ENCODE measurements around the gene HIRIP3. TPM values are rescaled to one million over a fixed set of nuclear protein-coding genes. Genes with fewer than 3 reads are reported as not detected.
"Not testable (repeated sequence)": the region's sequence is repeated elsewhere in the genome, so short reads cannot be mapped to it uniquely, and the experiment has no call there.

The HIRIP3 gene, protein sequence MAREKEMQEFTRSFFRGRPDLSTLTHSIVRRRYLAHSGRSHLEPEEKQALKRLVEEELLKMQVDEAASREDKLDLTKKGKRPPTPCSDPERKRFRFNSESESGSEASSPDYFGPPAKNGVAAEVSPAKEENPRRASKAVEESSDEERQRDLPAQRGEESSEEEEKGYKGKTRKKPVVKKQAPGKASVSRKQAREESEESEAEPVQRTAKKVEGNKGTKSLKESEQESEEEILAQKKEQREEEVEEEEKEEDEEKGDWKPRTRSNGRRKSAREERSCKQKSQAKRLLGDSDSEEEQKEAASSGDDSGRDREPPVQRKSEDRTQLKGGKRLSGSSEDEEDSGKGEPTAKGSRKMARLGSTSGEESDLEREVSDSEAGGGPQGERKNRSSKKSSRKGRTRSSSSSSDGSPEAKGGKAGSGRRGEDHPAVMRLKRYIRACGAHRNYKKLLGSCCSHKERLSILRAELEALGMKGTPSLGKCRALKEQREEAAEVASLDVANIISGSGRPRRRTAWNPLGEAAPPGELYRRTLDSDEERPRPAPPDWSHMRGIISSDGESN
- total RNA-seq (2014; rRNA removed; shearing (Covaris generic)), result 15.0 and 16.7 TPM in 2 replicates

DNA sequence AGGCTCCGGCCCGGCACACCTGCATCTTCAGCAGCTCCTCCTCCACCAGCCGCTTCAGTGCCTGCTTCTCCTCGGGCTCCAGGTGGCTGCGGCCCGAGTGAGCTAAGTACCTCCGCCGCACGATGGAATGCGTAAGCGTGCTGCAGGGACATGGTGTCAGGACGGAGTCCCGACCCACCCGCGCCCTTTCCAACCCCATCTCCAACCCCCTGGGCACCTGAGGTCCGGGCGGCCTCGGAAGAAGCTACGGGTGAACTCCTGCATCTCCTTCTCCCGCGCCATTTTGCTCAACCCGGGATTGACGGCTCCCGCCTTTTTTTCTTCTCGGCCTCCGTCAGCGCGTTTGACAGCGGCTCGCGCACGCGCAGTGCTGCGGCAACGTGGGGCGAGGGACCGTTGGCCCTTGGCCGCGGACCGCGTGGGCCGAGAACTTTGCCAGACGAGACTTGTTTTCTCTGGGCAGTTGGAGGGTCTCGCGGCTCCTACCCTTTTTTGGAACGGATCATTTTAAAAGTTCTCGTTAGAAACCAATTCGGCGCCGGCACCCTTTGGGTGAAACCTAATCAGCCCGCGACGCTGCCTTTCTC lies at the start of gene HIRIP3:
Gene HIRIP3, minus strand, starts transcription at position 294 of the 587 bp plus-strand sequence. Its CDS starts 12 bp downstream, at position 282.
- in situ Hi-C loops (cut with HindIII; ENCODE audit: low sequenced_read_pairs), result no loop called here
- DNase-seq (ENCODE audit: low spot score), result peak; percentile 84

DNA sequence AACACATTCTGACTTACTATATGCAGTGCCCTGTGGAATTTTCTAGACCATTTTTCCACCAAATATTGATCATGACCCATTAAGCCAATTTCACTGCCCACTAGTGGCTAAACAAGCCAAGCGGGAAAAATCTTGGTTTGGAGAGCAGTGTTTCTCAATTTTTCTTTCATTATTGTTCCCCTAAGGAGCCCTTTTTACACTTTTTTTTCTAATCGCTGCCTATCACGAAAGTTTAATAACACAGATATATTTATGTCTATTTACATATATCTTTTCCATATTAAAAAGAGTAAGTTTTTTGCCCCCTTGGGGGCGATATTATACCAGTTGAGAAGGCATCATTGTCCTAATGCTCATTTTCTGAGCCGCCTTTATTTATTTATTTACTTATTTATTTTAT lies 46.4 kb upstream of the HIRIP3 start:
- peak; percentile 30 for DNase-seq (ENCODE audit: low spot score)
- in situ Hi-C loops (cut with HindIII; ENCODE audit: low sequenced_read_pairs), result no loop called here

DNA sequence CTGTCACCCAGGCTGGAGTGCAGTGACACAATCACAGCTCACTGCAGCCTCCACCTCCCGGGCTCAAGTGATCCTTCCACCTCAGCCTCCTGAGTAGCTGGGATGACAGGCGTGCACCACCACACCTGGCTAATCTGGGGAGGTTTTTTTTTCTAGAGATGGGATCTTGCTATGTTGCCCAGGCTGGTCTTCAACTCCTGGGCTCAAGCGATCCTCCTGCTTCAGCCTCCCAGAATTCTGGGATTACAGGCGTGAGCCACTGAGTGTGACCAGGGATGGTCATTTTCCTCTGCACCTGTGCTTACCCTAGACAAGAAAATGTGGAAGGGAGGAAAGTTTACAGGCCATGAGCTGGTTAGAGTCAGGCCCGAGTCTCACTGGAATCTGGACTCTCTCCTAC lies 45.3 kb upstream of the HIRIP3 start:
- in situ Hi-C loops (cut with HindIII; ENCODE audit: low sequenced_read_pairs); DNase-seq (ENCODE audit: low spot score): not testable (repeated sequence)

DNA sequence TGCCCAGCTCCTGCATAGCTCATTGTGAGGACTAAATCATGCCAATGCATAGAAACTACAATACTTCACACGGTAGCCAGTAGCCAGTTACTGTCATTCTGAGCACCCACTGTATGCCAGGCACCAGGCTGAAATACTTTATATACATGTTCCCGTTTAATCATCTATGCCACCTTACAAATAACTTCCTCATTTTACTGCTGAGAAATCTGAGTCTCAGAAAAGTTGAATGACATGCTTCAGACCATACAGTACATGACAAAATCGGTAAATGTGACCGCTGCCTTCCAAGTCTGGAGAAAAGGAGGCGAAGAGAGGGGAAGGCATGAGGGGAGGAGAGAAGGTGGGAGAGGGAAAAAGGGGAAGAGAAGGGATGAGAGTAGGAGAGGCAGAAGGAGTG lies 44.8 kb upstream of the HIRIP3 start:
- in situ Hi-C loops (cut with HindIII; ENCODE audit: low sequenced_read_pairs), result no loop called here

DNA sequence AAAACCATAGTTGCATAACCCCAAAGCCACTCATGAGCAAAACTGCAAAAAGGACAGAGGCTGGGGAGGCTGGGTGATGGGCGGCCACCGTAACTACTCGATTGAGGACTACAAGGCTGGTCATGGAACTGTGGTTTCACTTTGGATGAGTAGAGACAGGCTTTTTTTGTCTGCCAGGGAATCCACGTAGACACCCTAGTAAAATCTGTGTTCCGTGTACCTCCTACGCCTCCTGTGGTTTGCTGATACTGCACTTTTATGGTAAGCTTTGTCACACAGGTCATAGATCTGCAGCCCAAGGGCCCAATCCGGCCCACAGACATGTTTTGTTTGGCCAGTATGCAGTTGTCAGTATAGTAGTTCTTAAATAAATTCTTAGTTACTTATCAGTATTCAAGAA lies 37.9 kb upstream of the HIRIP3 start:
- no peak for DNase-seq (ENCODE audit: low spot score)
- in situ Hi-C loops (cut with HindIII; ENCODE audit: low sequenced_read_pairs), result no loop called here

More for the DNA sequence above, 44.8 kb upstream of the HIRIP3 start:
- no peak for DNase-seq (ENCODE audit: low spot score)

DNA sequence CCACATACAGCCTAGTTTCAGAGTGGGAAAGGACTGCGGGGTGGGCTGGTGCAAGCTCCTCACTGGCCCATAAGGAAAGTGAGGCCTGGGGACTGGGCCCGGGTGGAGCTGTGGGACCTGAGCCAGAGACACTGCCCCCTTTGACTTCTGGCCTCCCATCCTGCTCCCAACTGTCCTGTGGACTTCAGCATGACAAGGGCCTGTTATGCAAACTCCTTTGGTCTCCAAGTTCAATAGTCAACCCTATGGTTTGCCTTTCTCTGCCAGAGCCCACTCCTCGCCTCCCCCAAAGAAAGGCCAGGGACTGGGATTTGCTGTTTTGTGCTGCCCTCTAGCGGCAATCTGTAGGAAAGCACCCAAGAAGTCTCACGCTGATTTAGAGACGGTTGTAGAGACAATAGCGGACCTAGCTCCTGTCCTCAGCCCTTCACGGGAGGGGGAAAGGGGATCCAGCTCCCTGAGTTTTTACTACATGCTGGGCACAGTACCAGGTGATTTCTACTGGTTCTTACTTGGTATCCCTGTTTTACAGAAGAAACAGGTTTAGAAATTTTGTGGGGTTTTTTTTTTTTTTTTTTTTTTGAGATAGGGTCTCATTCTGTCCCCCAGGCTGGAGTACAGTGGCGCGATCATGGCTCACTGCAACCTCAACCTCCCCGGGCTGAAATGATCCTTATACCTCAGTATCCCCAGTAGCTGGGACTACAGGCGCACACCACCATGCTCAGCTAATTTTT lies 36.8 kb upstream of the HIRIP3 start:
- DNase-seq (ENCODE audit: low spot score), result peak; percentile 91
- in situ Hi-C loops (cut with HindIII; ENCODE audit: low sequenced_read_pairs), result no loop called here

DNA sequence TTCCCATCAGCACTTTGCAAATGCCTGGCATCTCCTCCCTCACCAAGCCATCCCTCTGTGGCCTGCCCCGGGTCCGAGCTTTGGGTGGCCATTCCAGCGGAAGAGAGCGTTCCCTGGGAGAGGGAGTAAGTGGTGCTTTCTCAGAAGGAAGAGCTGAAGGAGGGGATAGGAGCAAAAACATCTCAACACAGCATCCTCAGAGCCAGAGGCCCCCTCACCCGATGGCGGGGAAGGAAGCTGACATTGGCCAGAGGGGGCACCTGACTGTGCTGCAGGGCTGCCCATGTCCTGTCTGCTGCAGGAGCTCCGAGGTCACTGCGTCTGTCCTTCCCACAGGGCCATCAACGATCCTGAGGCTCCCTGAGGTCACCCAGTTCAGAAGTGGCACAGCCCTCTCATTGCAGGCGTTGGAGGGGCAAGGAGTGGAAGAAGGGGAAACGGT lies 36.1 kb upstream of the HIRIP3 start:
- peak; percentile 30 for DNase-seq (ENCODE audit: low spot score)
- in situ Hi-C loops (cut with HindIII; ENCODE audit: low sequenced_read_pairs), result no loop called here

DNA sequence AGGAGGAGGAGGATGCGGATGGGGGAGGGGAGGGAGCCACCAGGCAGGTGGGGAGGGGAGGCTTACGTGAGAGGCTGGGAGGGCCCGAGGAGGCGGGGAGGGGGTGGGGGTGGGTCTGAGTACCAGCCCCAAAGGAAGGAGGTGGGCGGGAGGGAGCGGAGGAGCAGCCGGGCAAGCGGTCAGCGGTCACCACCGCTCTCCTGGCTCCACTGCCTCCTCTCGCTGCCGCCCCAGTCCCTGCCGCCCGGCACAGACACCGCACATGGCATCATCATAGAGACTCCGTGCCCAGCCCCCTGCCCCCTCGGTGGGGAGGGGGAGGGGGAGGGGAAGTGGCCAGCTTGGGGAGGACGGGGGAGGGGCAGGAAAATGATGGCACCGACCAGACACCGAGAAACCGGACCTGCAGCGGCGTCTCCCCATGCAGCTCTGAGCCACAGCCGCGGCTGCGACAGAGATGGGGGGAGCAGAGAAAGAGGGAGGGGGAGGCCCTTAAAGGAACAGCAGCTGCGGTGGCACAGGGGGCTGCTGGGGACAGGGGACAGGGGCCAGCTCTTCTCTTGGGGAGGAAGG lies 35.5 kb upstream of the HIRIP3 start, which contains the start of gene TLCD3B:
Gene TLCD3B, minus strand, starts transcription at position 431 of the 573 bp plus-strand sequence. CDS start 744 bp downstream, outside the sequence.
- peak; percentile 80 for DNase-seq (ENCODE audit: low spot score)
- in situ Hi-C loops (cut with HindIII; ENCODE audit: low sequenced_read_pairs), result no loop called here

DNA sequence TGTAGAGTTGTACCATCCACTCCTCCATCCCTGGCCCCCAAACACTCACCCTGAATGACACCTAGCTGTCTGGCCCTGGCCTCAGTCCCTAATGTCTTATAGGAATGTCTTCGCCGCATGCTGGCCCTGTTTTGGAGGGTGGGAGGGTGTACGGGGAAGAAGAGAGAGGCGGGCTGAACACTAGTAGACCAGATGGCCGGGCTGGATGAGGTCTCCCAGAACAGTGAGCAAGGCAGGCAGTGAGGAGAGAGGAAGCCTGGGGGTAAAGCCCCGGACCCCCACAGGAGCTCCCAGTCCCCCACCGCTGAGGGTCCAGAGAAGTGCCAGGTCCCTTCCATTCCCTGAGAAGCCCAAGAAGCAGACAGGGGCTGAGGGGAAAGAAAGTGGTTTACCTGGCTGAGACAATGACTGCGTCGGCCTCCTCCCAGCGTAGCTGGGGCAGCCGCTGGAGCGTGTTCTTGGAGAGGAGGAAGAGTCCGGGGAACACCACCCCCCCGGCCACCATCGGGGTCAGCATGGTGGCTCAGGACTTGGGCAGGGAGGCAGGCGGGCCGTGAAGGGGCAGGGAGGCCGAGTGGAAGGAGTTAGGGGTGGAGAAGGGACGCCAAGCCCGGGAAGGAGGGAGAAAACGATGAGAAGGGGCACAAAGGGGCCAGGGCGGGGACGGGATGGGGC lies 34.7 kb upstream of the HIRIP3 start:
- in situ Hi-C loops (cut with HindIII; ENCODE audit: low sequenced_read_pairs), result no loop called here
- DNase-seq (ENCODE audit: low spot score), result peak; percentile 63

DNA sequence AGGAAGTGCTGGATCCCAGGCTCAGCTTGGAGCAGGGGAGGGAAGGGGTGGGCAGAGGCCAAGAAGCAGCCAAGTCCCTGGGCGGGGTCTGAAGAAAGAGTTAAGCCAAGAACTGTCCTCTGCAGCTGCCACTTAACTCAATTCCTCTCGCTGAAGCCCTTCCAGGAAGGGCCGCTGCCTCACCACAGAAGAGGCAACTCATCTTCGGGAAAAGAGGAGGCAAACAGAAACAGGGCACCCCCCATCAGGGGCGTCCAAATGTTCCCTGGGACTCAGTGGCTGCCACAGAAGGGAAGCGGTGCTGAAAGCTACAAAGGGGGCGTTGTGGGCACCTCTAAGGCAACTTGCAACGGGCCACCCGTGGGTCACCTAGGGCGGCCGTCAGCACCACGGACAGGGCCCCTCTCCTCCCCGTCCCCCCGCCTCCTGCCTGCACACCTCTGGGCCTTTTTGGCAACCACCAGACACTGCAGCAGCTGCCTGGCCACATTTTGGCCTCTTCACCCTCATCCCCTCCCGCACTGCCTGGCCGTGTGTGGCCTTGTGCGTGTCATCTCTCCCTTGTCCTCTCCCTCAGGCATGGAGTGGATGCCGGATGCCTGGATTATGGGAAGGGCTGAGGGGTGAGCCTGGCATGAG lies 33.1 kb upstream of the HIRIP3 start:
- DNase-seq (ENCODE audit: low spot score), result peak; percentile 17
- in situ Hi-C loops (cut with HindIII; ENCODE audit: low sequenced_read_pairs), result no loop called here

DNA sequence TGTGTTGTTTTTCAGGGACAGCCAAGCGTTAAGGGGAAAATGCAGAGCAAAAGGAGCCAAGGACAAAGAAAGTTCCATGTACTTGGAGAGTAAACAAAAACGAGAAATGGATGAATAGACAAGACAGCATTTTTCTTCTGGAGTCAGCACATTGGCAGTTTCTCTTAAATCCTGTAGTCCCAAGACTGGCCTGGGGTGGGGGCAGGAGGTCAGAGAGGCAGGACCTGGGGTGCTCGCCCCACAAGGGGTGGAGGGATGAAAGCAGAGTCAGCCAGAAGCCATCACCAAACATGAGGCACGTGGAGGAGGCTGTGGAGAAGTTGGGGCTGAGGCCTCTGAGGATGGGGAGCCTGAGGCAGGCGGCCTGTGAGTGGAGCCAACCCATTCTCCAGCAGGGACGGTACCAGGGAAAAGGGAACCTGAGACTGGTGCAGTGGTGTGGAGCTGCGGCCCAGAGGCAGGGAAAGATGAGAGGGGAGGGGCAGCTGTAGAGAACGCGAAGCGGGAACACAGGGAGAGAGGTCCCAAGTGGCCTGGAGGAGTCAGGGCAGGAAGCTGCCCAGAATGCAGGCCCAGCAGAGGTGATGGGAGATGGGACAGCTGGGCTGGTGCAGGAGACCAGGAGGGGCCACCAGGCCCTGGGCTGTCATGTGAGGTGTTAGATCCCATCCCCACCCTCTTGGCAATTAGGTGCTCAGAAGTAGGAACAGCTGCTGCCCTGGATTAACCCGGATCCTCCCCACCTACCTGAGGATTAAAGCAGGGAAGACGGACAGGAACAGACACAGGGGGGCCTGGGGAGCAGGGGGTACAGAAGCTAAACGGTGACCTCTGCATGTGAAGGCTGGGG lies 32.4 kb upstream of the HIRIP3 start:
- in situ Hi-C loops (cut with HindIII; ENCODE audit: low sequenced_read_pairs), result no loop called here

DNA sequence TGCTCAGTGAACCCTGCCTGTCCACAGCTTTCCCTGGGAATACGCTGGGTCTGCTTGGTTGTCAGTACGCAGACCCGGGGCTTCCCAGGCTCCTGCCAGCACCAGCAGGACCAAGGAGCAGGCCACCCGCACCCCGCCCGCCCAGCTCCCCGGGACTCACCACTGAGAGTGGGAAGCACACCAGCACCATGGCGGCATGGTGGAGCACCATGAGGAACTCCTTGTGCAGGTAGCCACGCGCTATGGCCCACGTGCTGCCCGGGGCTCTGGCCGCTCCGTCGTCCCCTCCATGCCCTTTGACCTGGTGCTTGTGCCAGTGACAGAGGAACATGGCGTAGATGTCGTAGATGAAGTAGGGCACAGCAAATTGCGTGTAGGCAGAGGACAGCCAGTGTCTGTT lies 31.0 kb upstream of the HIRIP3 start:
- in situ Hi-C loops (cut with HindIII; ENCODE audit: low sequenced_read_pairs), result no loop called here
- no peak for DNase-seq (ENCODE audit: low spot score)

More for the DNA sequence above, 32.4 kb upstream of the HIRIP3 start:
- no peak for DNase-seq (ENCODE audit: low spot score)

DNA sequence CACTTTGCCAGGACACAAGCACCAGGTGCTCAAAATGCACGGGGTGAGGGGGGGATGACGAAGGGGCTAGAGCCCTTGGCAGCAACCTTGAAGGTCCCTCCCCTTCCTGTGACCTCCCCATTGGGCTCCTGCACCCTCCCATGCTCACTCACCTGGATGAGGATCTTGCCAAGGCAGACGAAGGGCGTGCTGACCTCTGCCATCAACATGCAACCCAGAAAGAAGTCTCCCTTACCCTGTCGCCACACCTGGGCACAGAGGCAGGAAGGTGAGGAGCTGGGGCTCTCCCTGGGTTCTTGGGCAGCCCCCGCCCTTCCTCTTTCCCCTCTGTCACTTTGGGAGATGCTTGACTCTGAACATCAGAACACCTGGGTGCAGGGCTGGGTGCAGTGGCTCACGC lies 30.2 kb upstream of the HIRIP3 start:
- DNase-seq (ENCODE audit: low spot score), result no peak
- in situ Hi-C loops (cut with HindIII; ENCODE audit: low sequenced_read_pairs), result no loop called here

DNA sequence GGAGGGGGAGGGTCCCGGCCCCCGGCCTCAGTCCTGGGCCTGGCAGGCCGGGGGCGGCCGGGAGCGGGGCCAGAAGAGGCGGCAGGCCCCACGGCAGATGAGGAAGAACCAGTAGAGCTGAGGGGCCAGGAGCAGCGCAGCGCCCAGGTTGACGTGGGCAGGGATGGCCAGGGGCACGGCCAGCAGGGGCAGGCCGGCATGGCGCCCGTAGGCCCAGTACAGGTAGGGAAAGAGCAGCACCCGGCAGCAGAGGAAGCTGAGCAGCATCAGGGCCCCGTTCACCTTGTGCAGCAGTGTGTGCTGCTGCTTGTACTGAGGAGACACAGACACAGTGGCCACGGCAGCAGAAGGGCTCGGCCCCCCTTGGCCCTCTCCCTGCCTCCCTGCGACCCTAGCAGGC lies 29.7 kb upstream of the HIRIP3 start:
- DNase-seq (ENCODE audit: low spot score), result no peak
- in situ Hi-C loops (cut with HindIII; ENCODE audit: low sequenced_read_pairs), result no loop called here

DNA sequence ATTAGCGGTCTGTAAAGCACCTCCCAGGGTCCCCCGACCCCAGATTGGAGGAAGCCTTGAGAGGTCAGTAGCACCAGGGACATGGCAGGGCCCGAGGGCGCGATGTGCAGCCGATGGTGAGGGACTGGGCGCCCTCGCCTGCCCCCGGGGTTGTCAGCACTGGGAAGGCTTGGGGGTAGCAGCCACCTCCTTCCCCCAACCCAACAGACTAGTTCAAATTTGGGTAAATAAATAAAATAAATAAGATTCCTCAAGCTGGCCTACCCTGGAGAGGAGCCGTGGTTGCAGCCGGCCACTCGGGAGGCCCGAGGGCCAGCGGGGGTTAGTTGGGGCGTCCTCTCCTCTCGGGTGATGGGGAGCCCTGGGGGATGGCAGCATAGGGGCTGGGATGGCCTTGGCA lies 29.0 kb upstream of the HIRIP3 start:
- in situ Hi-C loops (cut with HindIII; ENCODE audit: low sequenced_read_pairs), result no loop called here
- DNase-seq (ENCODE audit: low spot score), result no peak

DNA sequence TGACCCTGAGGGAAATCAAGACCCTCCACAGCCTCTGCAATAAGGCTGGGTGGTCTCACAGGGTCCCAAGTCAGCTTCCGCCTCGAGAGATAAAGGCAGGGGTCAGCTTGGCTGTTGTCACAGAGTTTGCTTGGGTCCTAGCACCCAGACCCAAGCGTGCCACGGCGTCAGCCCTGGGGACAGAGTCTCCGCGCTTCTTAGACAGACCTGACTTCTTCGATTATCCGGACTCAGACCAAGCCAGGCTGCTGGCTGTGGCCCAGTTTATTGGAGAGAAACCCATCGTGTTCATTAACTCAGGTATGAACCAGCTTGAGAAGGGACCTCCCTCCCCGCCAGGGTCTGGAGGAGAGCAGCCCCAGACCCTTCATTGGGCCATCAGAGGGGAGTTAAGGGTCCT lies 28.2 kb upstream of the HIRIP3 start:
- no peak for DNase-seq (ENCODE audit: low spot score)
- in situ Hi-C loops (cut with HindIII; ENCODE audit: low sequenced_read_pairs), result no loop called here

DNA sequence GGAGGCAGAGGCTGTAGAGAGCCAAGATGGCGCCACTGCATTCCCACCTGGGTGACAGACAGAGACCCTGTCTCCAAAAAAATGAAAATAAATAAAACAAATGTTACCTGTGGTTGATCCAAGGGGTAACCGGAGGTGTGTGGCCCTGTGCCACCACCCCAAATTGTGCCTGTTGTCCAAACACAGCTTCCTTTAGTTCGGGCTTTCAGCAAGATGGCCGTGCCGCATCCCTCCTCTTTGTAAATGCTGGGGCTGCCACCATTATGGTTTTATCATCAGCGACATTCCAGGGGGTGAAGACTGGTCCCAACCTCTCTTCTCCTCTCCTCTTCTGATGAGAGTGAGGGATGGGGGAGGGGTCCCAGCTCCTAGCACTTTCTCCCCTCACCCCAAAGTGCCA lies 27.5 kb upstream of the HIRIP3 start, which contains the start of gene C16orf92:
Gene C16orf92, plus strand, starts transcription at position 312 of the 400 bp plus-strand sequence. CDS start 143 bp downstream, outside the sequence.
- in situ Hi-C loops (cut with HindIII; ENCODE audit: low sequenced_read_pairs), result no loop called here

More for the DNA sequence above, 27.5 kb upstream of the HIRIP3 start, which contains the start of gene C16orf92:
- DNase-seq (ENCODE audit: low spot score), result no peak
